HG03095 (cell line): ENCODE results near the gene TMEM106B.

Experiments
- ATAC-seq: cut with Tn5 transposase; IDR thresholded peaks from one replicate; pipeline ENCODE4 v1.9.1; 2021; ENCODE audit warnings: moderate library complexity; ENCODE audit not compliant: unreplicated experiment

Gene TMEM106B

DNA sequence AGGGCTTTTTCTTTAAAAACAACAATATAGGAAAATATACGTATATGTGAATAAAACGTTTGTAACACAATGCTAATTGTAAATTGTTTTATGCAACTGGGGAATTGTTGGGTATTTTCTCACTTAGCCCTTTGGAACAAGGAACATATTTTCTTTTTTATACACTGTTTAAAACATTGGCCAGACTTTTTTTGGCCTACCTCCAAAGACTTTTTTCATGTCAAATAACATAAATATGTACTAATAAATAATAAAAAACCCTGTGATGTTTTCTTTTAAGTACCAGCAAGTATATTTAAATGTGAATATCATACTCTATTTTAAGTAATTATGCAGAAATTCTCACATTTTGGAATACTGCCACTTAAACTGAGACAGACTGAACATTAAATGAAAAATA is 15.7 kb downstream of the TMEM106B start:
- no peak for ATAC-seq

DNA sequence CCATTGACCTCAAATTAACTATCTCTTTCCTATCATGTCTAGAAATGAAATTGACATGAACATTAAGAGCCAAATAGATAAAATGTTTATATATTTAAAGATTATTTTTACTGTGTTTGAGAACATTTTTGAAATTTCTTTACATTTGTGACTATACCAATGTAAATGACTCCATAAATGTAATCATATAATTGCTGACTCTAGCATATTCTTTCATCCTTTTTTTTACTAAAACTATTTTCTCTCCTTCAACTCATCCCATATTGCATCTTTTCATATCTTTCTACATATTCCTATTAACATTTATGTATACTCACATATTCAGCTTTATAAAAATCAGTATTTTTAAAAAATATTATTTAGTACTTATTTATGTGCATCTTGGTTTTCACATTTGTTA is 16.9 kb downstream of the TMEM106B start:
- no peak for ATAC-seq

DNA sequence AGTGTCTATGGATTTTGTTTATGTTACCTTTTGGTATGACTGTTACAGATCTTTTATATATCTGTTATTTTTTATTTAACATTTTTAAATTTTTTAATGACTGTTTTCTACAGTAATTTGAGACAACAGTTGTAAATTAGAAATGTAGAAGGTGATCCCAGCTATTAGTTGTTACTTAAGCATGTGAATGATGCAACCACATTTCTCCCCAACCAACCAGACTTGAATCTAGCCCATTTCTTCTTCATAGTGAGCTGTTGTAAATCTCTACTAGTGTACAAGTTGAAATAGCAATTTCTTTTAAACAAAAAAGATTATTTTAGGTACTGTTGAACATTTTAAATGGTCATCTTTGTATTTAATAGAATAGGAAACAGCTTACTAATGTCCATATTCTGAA is 18.0 kb downstream of the TMEM106B start:
- ATAC-seq, result no peak

- no peak for ATAC-seq
Measured at GRCh38 chr7:12231097-12231496, 20.0 kb downstream of the TMEM106B start.

DNA sequence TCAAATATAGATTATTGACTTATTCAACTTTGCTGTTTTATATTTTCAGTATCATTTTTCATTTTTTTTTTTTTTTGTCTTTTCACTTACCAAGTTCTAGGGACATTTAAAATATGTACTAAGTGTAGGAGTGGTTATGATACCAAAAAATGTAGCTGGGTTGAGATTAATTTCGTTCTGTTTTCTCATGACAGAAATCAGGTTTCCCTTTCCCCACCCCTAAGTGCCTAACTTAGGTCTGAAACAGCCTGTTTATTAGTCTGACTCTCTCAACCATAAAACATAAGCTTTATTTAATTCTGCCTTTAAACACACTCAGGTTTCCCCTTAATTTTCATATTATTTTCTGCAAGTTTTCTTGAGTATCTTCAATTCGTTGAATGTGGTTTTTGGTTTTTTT is 22.1 kb downstream of the TMEM106B start:
- no peak for ATAC-seq

DNA sequence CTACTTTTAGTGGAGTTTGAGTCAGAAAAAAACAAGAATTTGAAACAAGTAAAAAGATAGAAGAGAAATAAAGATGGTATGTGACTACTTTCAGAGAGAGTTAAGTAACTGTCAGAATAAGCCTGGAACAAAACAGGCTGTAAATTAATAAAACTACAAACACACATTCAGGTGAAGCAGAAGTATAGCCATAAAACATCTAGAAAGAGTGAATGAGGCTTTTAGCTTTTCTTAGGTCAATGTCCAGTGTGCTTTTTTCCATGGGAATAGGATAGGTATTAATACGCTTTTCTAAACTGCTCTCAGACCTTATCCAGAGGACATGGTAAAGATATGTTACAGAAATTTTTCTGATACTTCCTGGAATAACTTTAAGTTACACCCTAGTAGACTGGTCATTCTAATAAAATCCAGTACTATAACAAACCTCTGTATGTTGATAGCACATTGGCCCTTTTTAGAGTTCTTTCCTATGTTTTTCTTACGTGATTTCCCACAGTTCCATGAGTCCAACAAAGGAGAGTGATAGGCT is 23.3 kb downstream of the TMEM106B start:
- no peak for ATAC-seq

- ATAC-seq, result no peak
Measured at GRCh38 chr7:12235970-12236369, 24.9 kb downstream of the TMEM106B start.

- ATAC-seq, result no peak
Measured at GRCh38 chr7:12237007-12237406, 25.9 kb downstream of the TMEM106B start.

DNA sequence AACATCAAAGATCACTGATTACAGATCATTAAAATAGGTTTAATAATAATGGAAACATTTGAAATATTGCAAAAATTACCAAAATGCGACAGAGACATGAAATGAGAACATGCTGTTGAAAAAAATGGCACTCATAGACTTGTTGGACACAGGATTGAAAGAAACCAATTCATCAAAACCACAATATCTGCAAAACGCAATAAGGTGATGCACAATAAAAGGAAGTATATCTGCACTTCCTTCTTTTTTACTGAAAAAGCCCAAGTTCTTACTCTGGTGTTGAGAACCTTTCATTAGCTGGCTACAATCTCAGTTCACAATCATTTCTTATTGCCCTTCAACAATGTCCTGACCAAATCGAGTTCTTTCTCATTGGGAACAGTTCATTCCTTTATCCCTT is 28.7 kb downstream of the TMEM106B start:
- ATAC-seq, result no peak

DNA sequence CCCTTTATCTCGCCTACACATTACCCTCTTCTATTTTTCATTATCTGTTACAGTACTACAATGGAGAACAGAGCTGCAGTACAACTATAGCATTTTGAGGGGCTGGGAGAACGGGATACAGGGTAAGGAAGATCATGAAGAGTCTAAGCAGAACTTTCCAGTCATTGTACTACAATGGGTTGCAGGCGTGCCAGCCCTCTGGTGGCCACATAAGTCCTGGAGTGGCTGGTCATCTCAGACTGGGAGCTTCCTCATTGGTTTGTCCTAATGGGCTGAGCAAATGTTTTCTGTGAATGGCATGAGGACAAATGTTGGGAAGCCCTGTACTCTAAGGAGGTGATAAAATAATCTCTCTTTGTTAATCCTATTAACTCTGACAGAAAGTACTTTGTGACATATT is 33.0 kb downstream of the TMEM106B start:
- ATAC-seq, result no peak

DNA sequence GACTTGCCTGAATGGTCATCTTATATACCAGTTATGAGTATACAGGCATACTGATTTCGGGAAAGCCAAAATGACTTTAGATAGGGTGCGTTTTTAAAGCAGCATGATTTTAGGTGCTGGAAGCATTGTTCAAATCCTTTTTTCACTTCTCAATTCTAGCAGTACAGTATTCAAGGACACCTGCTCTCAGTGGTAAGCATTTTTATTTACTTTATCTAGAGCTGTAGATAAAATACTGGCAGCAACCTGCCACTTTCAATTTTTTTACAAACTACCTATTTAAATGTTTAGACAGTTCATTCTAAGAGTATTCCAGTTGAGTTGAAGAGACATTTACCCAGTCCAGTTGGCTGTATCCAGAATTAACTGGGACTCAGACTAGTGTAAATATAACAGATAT is 33.6 kb downstream of the TMEM106B start:
- no peak for ATAC-seq

DNA sequence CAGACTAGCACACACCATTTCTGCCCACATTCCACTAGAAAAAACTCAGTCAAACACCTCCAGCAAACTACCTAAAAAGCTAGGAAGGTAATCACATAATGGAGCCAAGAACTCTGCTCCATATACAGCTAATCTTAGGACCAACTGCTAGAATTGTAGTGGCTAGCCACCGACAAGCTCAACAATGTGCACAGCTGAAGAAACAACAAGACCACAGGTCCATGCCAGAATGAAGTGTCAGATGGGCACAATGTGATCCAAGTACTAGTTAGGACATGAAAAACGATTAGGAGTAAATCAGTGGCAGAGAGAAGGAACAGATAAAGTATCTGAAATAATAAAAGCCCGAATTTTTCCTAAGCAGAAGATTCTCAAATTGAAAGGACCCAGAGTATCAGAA is 38.6 kb downstream of the TMEM106B start:
- ATAC-seq, result no peak

- no peak for ATAC-seq
Measured at GRCh38 chr7:12250232-12250631, 39.1 kb downstream of the TMEM106B start.

DNA sequence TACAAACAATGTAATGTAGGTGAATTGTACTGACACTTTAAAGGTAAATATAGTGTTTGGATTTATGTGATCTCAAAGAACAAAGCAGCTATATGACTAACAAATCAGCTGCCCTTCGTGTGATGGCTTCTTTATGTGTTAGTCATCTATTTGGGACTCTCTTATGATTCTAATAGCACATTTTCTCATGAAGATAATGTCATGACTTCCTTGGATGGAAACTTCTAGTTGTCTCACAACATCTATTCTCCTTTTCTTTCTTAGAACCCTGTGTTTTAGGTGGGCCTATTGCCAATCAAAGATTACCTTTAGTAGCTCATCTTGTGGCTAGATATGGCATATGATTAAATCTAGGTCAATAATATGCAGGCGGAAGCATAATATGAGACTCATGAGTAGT is 45.0 kb downstream of the TMEM106B start:
- ATAC-seq, result no peak

DNA sequence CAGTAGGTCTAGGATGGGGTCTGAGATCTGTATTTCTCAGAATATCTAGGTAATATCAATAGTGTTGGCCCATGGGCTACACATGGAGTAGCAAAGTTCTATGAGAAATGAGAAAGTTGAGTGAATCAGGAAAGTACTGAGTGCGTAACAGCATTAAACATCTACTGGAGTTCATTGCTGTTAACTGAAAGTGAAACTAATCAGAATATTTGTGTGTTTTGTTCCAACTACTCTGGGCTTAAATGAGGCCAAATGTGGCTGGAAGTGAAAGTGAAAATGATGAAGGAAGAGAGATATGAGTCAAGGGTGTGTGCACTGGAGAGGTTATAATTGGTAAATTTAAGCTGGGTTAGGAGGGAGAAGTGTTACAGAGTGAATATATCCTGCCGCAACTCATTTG is 46.5 kb downstream of the TMEM106B start:
- peak; percentile 99 for ATAC-seq

- ATAC-seq, result no peak
Measured at GRCh38 chr7:12258074-12258473, 47.0 kb downstream of the TMEM106B start.

GRCh38 chr7:12267542-12267941 is 56.4 kb downstream of the TMEM106B start:
- ATAC-seq, result no peak

DNA sequence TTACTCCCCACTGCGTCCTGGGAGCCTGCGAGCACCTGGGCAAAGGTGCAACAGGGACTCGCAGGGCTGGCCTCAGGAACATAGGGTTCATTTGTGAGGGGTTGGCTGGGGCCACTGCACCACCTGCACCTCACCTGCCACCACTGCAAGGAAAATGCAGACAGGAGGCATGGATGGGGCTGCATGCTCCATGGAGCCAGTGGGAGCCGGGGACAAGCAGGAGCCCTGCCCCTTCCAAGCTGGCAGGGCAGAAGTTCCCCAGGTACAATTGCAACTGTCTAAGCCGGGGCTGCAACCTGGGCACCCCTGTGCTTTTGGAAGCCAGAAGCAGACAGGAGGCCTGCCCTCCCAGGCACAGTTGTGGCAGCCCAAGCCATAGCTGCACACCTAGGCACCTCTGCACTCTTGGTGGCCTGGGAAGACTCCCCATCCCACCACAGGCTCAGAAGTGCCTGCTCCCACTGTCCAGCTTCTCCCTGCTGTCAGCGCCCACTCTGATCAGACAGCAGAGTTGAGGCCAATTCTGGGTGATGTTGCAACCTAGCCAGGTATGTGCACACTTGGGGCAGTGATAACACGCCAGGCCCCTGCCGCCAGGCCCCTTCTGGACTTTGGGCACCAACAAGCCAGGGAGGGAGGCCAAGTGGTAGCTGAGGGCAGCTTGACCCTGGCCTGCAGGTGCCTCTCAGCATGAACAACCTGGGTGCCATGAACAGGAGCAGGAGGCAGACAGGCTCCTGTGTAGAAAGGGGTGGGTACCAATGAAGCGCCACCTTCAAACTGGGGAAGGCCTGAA is 58.2 kb downstream of the TMEM106B start:
- no peak for ATAC-seq

- no peak for ATAC-seq
Measured at GRCh38 chr7:12281038-12281437, 69.9 kb downstream of the TMEM106B start.

DNA sequence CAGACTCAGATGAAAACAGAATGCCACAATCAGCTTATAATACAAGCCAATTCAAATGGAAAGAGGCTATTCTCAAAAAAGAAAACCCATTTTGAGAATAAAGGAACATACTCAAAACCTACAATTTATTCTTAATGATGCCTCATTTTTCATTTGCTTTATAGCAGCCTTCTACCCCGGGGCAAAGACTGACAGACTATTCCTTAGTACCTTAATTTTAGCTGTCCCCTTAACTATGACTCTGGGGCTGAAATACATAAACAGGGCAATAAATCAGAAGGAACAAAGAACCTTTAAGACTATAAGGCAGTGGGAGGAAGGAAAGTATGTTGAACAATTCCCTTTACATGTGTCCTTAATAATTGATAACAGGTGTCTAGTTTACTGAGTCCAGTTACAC is 76.8 kb downstream of the TMEM106B start:
- no peak for ATAC-seq

- ATAC-seq, result no peak
Measured at GRCh38 chr7:12289996-12290395, 78.9 kb downstream of the TMEM106B start.

- no peak for ATAC-seq
Measured at GRCh38 chr7:12290761-12291160, 79.7 kb downstream of the TMEM106B start.

DNA sequence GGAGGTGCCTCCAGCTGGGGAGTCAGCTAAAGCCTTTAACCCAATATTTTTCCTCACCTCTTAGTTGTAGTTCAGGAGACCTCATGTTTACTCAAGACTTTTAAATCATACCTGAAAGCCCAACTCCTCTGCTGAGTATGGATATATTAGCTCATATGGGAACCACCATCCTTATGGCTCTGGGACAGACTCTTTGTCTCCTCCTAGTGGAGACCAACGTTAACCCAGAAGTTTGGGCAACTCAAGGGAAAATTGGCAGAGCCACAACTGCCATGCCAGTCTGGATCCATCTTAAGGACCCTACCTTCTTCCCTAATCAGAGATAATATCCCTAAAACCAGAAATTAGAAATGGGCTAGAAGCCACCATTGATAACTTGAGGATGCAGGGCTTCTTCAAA is 80.8 kb downstream of the TMEM106B start:
- ATAC-seq, result no peak
